Transverse colon (tissue), 4 donors: ENCODE data around the gene PCED1B. TPM values are rescaled to one million over a fixed set of nuclear protein-coding genes. Genes with fewer than 3 reads are reported as not detected.

Experiments
- DNase-seq: peaks from one replicate; pipeline ENCODE4 v3.0.0-alpha.2; 2019
- H3K27ac ChIP-seq, 4 donors: fragments of 200-600 bp; sonication (generic); 2 replicates each; pipeline ENCODE4 v1.5.1; 2016 to 2018; ENCODE audit warnings: inconsistent platforms in 4 of 4
- H3K27me3 ChIP-seq: fragments of 200-600 bp; sonication (generic); 2 replicates; pipeline ENCODE4 v1.5.1; 2017; ENCODE audit warnings: inconsistent platforms
- H3K36me3 ChIP-seq, 4 donors: fragments of 200-600 bp; sonication (generic); 2 replicates each; pipeline ENCODE4 v1.5.1; 2017 to 2019; ENCODE audit warnings: inconsistent platforms in 4 of 4
- H3K4me1 ChIP-seq, 4 donors: fragments of 200-600 bp; sonication (generic); 2 replicates each; pipeline ENCODE4 v1.5.1; 2017 to 2020; ENCODE audit warnings: inconsistent platforms in 4 of 4
- H3K4me3 ChIP-seq, 4 donors: fragments of 200-600 bp; sonication (generic); 1 replicate in 1 of 4; 2 replicates in 3 of 4; pipeline versions ENCODE4 v1.5.1 to v1.6.1; 2017 to 2019; ENCODE audit warnings: inconsistent platforms in 4 of 4
- H3K9me3 ChIP-seq, 2 donors: fragments of 200-600 bp; sonication (generic); 2 replicates each; pipeline ENCODE4 v1.5.1; 2017 to 2019; ENCODE audit warnings: inconsistent platforms in 2 of 2
- CTCF ChIP-seq, 5 experiments: fragments of 200-600 bp in 3 of 5; fragments of 450-650 bp in 2 of 5; sonication (generic) in 3 of 5; IDR thresholded peaks; 1 replicate in 2 of 5; 2 replicates in 3 of 5; pipeline ENCODE4 v1.5.1; 2016 to 2017; ENCODE audit warnings: antibody characterized with exemption in 5 of 5, inconsistent platforms in 3 of 5, mild to moderate bottlenecking in 2 of 5, moderate library complexity in 1 of 5
- EP300 ChIP-seq: sonication (generic); formaldehyde crosslinking; IDR thresholded peaks from one replicate; pipeline ENCODE4 v1.6.1; 2017; ENCODE audit warnings: antibody characterized with exemption, low read depth
- POLR2A ChIP-seq: fragments of 450-650 bp; IDR thresholded peaks from one replicate; pipeline ENCODE4 v1.6.1; 2016; ENCODE audit warnings: antibody characterized with exemption, mild to moderate bottlenecking, moderate library complexity
- POLR2AphosphoS5 ChIP-seq, 3 donors: sonication (generic); formaldehyde crosslinking; IDR thresholded peaks; one replicate each; pipeline ENCODE4 v1.6.1; 2016; ENCODE audit warnings: antibody characterized with exemption in 3 of 3
- WGBS, 2 donors: methylation state at CpG; one replicate each; pipeline ENCODE4 v1.1.5; 2018; ENCODE audit warnings: low coverage in 1 of 2; 5-methylcytosine and 5-hydroxymethylcytosine counted together
- in situ Hi-C, 4 donors: fragments of 200-750 bp; cut with MboI; loops; one replicate each; pipeline versions ENCODE4 v1.15.0 to v1.15.1; 2017; ENCODE audit warnings: low sequenced_read_pairs in 3 of 4, low pct_ligation_motif_present in 1 of 4, low pct_unique_long_range_greater_than_20kb in 1 of 4
- intact Hi-C: fragments of 100-400 bp; cut with DNase I; formaldehyde crosslinking; loops from one replicate; pipeline ENCODE4 v1.15.1; 2023; ENCODE audit warnings: low total_unique reads
- total RNA-seq, 4 donors: library from RNA; depleted of rRNA; stranded (reverse); fragments of >200 nt; gene quantifications; one replicate each; pipeline ENCODE4 v1.1.0, GENCODE V29; 2016

The PCED1B gene
- total RNA-seq, 4 donors from 2014 or later = 2.7 to 52.0 (median 3.0) TPM; not detected in 1

GRCh38 chr12:47189728-47190127 is 110.3 kb downstream of the PCED1B start:
- no peak for DNase-seq

DNA sequence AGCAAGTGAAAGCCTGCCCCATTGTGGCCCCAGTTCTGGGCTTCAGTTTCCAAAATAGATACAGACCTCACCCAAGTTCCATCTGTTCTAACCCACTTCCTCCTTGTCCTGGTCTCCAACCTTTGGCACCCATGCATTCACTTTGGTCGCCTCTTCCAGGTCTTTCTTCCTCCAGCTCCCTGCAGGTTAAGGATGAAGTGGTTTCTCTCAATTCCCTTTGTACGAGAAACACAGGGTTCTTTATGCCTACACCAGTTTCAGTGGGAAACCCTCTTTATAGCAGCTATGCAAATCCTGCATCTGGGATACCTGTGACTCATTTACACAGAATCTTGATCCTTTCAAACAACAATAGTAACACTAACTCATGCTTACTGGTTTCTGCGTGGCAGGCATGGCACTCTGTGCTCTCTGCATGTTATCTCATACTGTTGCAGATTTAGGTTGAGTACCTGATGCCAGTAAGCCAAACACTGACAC is 110.9 kb downstream of the PCED1B start:
- peak overlapping the region in 1 of 4 donors; percentile 0 for H3K27ac ChIP-seq
- intact Hi-C loops (no loop called here), in situ Hi-C loops (no loop called here)
- H3K36me3 ChIP-seq = no peaks in the 10 kb centered on the region
- TF ChIP-seq POLR2A = no peak
- TF ChIP-seq POLR2AphosphoS5 (IDR thresholded peaks at IDR 0.05) = no peak
- TF ChIP-seq EP300 = no peak
- TF ChIP-seq CTCF (IDR thresholded peaks at IDR 0.05) = no peak
- no peaks in the 10 kb centered on the region for H3K27me3 ChIP-seq
- H3K4me3 ChIP-seq = no peak overlapping the region
- no peaks in the 10 kb centered on the region for H3K9me3 ChIP-seq
- H3K4me1 ChIP-seq = peaks cover 0 to 24% (median 5%) of the 10 kb centered on the region in 4 donors
- WGBS, 2 donors = 75 to 86% methylated on average over 2 to 3 of the region's 3 CpGs
- no peak for DNase-seq

More at GRCh38 chr12:47189728-47190127, 110.3 kb downstream of the PCED1B start:
- intact Hi-C loops (no loop called here), in situ Hi-C loops (no loop called here)
- TF ChIP-seq CTCF (IDR thresholded peaks at IDR 0.05) (no peak), POLR2AphosphoS5 (IDR thresholded peaks at IDR 0.05) (no peak), POLR2A (no peak), EP300 (no peak)
- H3K27ac ChIP-seq = peak overlapping the region in 1 of 4 donors; percentile 0
- no peak overlapping the region for H3K4me3 ChIP-seq
- no peaks in the 10 kb centered on the region for H3K36me3 ChIP-seq
- no peaks in the 10 kb centered on the region for H3K27me3 ChIP-seq
- H3K9me3 ChIP-seq = no peaks in the 10 kb centered on the region
- WGBS, 2 donors = 69 to 73% methylated on average over 3 of the region's 3 CpGs
- H3K4me1 ChIP-seq = peaks cover 0 to 24% (median 5%) of the 10 kb centered on the region in 4 donors

DNA sequence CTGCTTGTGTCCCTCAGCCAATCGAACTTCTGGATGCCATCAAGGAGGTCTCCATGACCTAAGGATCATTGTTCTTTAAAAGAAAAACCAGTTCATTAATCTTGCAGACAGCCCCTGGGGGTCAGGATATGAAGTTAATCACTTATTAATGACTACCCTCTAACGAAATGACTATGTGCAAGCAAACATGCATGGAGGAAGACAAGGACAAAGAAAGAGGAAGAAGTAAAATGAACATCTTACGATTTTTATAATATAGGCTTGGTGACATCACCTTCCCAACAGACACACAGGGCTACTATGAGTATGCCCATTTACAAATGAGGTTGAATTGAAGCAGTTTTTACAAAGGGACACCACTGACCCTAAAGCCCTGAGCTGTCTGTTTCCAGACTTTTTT is 111.5 kb downstream of the PCED1B start:
- Histone ChIP-seq H3K27ac (no peak overlapping the region), H3K36me3 (no peaks in the 10 kb centered on the region), H3K4me1 (peaks cover 0 to 24% (median 5%) of the 10 kb centered on the region in 4 donors), H3K9me3 (no peaks in the 10 kb centered on the region), H3K4me3 (no peak overlapping the region), H3K27me3 (no peaks in the 10 kb centered on the region)
- no peak for DNase-seq
- in situ Hi-C loops (no loop called here), intact Hi-C loops (no loop called here)
- TF ChIP-seq EP300 (no peak), POLR2AphosphoS5 (IDR thresholded peaks at IDR 0.05) (no peak), POLR2A (no peak), CTCF (IDR thresholded peaks at IDR 0.05) (no peak)
- 61 to 63% methylated on average over 2 to 3 of the region's 3 CpGs for WGBS, 2 donors

- intact Hi-C loops = no loop called here
- Histone ChIP-seq H3K27ac (no peak overlapping the region), H3K27me3 (no peaks in the 10 kb centered on the region), H3K9me3 (no peaks in the 10 kb centered on the region), H3K4me1 (peaks cover 0 to 24% (median 5%) of the 10 kb centered on the region in 4 donors), H3K36me3 (no peaks in the 10 kb centered on the region), H3K4me3 (no peak overlapping the region)
- TF ChIP-seq POLR2AphosphoS5 (IDR thresholded peaks at IDR 0.05) (no peak), EP300 (no peak), CTCF (IDR thresholded peaks at IDR 0.05) (no peak), POLR2A (no peak)
- WGBS, 2 donors = 60 to 61% methylated on average over 4 of the region's 4 CpGs
- in situ Hi-C loops = no loop called here
- DNase-seq = no peak
These were observed 112.6 kb downstream of the PCED1B start for GRCh38 chr12:47192051-47192450.
